SK-N-SH (cell line): Measurements from ENCODE around the gene RHOT1. TPM values are rescaled to one million over a fixed set of nuclear protein-coding genes. Genes with fewer than 3 reads are reported as not detected.

Source experiments
- CTCF ChIA-PET: fragments of 300-600, 350-600 bp; formaldehyde crosslinking; extraction: SDS; loops from one replicate; lab custom pipeline; 2021; lab: Yijun Ruan, JAX
- POLR2A ChIA-PET: fragments of 350-600 bp; sonication (Branson Sonifier 250); formaldehyde crosslinking; extraction: SDS; loops from one replicate; lab custom pipeline; 2020; ENCODE audit warnings: antibody characterized with exemption, inconsistent platforms; lab: Yijun Ruan, JAX
- DNase-seq: peaks from one replicate; pipeline ENCODE4 v3.0.0; 2012
- H2AFZ ChIP-seq: fragments of 200-600 bp; sonication (generic); 2 replicates; pipeline ENCODE4 v1.8.1; 2016; ENCODE audit warnings: antibody characterized with exemption, mild to moderate bottlenecking, low read depth
- H3F3A ChIP-seq: fragments of 200-600 bp; sonication (generic); replicated peaks from 2 replicates; pipeline ENCODE3; 2016; ENCODE audit warnings: antibody characterized with exemption, mild to moderate bottlenecking; ENCODE audit not compliant: insufficient read depth
- H3K27ac ChIP-seq, 2 experiments: fragments of 200-500 bp in 1 of 2; fragments of 200-600 bp in 1 of 2; sonication (Bioruptor generic) in 1 of 2; sonication (generic), shearing (Covaris generic) in 1 of 2; 2 replicates each; pipeline versions ENCODE4 v1.5.1 to v1.6.1; 2014 to 2016; ENCODE audit warnings: low read depth in 2 of 2, inconsistent platforms in 1 of 2, low read length in 1 of 2, mild to moderate bottlenecking in 1 of 2, mixed read lengths in 1 of 2
- H3K27me3 ChIP-seq: fragments of 200-600 bp; sonication (generic), shearing (Covaris generic); 2 replicates; pipeline ENCODE4 v1.6.1; 2016; ENCODE audit warnings: mixed run types; ENCODE audit not compliant: insufficient read depth
- H3K36me3 ChIP-seq, 2 experiments: fragments of 200-500 bp in 1 of 2; fragments of 200-600 bp in 1 of 2; sonication (Bioruptor generic) in 1 of 2; sonication (generic) in 1 of 2; replicated peaks in 1 of 2; 2 replicates each; pipeline versions ENCODE3 to v1.5.1; 2014 to 2016; ENCODE audit warnings: low read length in 1 of 2, mild to moderate bottlenecking in 1 of 2; ENCODE audit not compliant: insufficient read depth in 2 of 2, control insufficient read depth in 1 of 2
- H3K4me1 ChIP-seq, 2 experiments: fragments of 200-500 bp in 1 of 2; fragments of 200-600 bp in 1 of 2; sonication (Bioruptor generic) in 1 of 2; sonication (generic), shearing (Covaris generic) in 1 of 2; 2 replicates each; pipeline versions ENCODE4 v1.5.1 to v1.6.1; 2014 to 2016; ENCODE audit warnings: low read depth in 1 of 2, low read length in 1 of 2, mixed run types in 1 of 2; ENCODE audit not compliant: insufficient read depth in 2 of 2, control insufficient read depth in 1 of 2
- H3K4me2 ChIP-seq: fragments of 200-600 bp; sonication (generic), shearing (Covaris generic); 2 replicates; pipeline ENCODE4 v1.6.1; 2017; ENCODE audit warnings: mixed run types
- H3K4me3 ChIP-seq, 2 experiments: fragments of 200-500 bp in 1 of 2; fragments of 200-600 bp in 1 of 2; sonication (Bioruptor generic) in 1 of 2; sonication (generic), shearing (Covaris generic) in 1 of 2; 2 replicates each; pipeline versions ENCODE4 v1.5.1 to v1.8.1; 2014 to 2016; ENCODE audit warnings: low read depth in 2 of 2, inconsistent platforms in 1 of 2, low read length in 1 of 2, mild to moderate bottlenecking in 1 of 2, mixed read lengths in 1 of 2, moderate library complexity in 1 of 2
- H3K79me2 ChIP-seq: fragments of 200-600 bp; sonication (generic); 2 replicates; pipeline ENCODE4 v1.8.1; 2017; ENCODE audit warnings: mild to moderate bottlenecking; ENCODE audit not compliant: insufficient read depth
- H3K9ac ChIP-seq: fragments of 200-600 bp; sonication (generic); 2 replicates; pipeline ENCODE4 v1.6.1; 2017; ENCODE audit warnings: mixed run types
- H3K9me2 ChIP-seq: fragments of 200-600 bp; sonication (generic); 2 replicates; pipeline ENCODE4 v1.6.1; 2017; ENCODE audit warnings: mixed run types
- H3K9me3 ChIP-seq: fragments of 200-600 bp; sonication (generic); 2 replicates; pipeline ENCODE4 v1.6.1; 2017; ENCODE audit warnings: mixed run types, mild to moderate bottlenecking, moderate library complexity
- H4K20me1 ChIP-seq: fragments of 200-600 bp; sonication (generic); 2 replicates; pipeline ENCODE4 v1.6.1; 2017; ENCODE audit warnings: mild to moderate bottlenecking, mixed run types; ENCODE audit not compliant: insufficient read depth
- EZH2phosphoT487 ChIP-seq: fragments of 200-600 bp; sonication (generic); IDR thresholded peaks from 2 replicates; pipeline ENCODE4 v1.6.1; 2017; ENCODE audit warnings: low read depth, mixed run types, mild to moderate bottlenecking, antibody characterized with exemption, moderate library complexity, borderline replicate concordance
- FOXJ3 ChIP-seq: sonication (generic); formaldehyde crosslinking; IDR thresholded peaks from 2 replicates; pipeline ENCODE4 v1.5.1; 2020; ENCODE audit warnings: mild to moderate bottlenecking, missing genetic modification reagents
- JUND ChIP-seq: IDR thresholded peaks from 2 replicates; pipeline ENCODE4 v1.4.0; 2012
- MAX ChIP-seq: IDR thresholded peaks from 2 replicates; pipeline ENCODE4 v1.4.0; 2012; ENCODE audit warnings: low read depth
- NRF1 ChIP-seq: IDR thresholded peaks from 2 replicates; pipeline ENCODE4 v1.6.1; 2012; ENCODE audit warnings: low read depth, mild to moderate bottlenecking, low read length
- PBX3 ChIP-seq: IDR thresholded peaks from 2 replicates; pipeline ENCODE4; 2012
- REST ChIP-seq: IDR thresholded peaks from 2 replicates; pipeline ENCODE4 v1.6.1; 2012; ENCODE audit warnings: mild to moderate bottlenecking, low read depth, low read length, moderate library complexity
- SIN3A ChIP-seq: IDR thresholded peaks from 2 replicates; pipeline ENCODE4 v1.6.1; 2012; ENCODE audit warnings: low read depth, mild to moderate bottlenecking, low read length, moderate library complexity, borderline replicate concordance
- TAF1 ChIP-seq: IDR thresholded peaks from 2 replicates; pipeline ENCODE4 v1.6.1; 2012; ENCODE audit warnings: low read depth, mild to moderate bottlenecking, low read length, moderate library complexity, borderline replicate concordance
- TCF12 ChIP-seq: IDR thresholded peaks from 2 replicates; pipeline ENCODE4 v1.4.0; 2012
- USF2 ChIP-seq: fragments of 150-350 bp; IDR thresholded peaks from 2 replicates; pipeline ENCODE4 v1.6.1; 2017; ENCODE audit warnings: antibody characterized with exemption, low read length, low read depth, borderline replicate concordance
- YY1 ChIP-seq: IDR thresholded peaks from 2 replicates; pipeline ENCODE4 v1.4.0; 2012; ENCODE audit warnings: low read depth, mild to moderate bottlenecking
- polyA plus RNA-seq, 3 experiments: library from polyadenylated mRNA; depleted of rRNA; stranded (reverse); fragments of >200 nt; gene quantifications; 2 replicates each; pipeline ENCODE4 v1.2.3, GENCODE V29; 2012

The RHOT1 gene
- polyA plus RNA-seq, 1 of the 3 experiments (the other 2 are of a cell fraction) = 25.0 TPM

GRCh38 chr17:32209608-32210007 lies 67.3 kb downstream of the RHOT1 start:
- POLR2A ChIA-PET = no interaction called here
- no peaks in the 10 kb centered on the region for H4K20me1 ChIP-seq
- TF ChIP-seq MAX = no peak
- no peak for TF ChIP-seq USF2
- TF ChIP-seq TAF1 = no peak
- TF ChIP-seq REST = no peak
- TF ChIP-seq EZH2phosphoT487 = no peak
- TF ChIP-seq FOXJ3 (CRISPR knock-in tag) = no peak
- TF ChIP-seq JUND = no peak
- no peak for TF ChIP-seq SIN3A
- no peak for TF ChIP-seq NRF1
- TF ChIP-seq YY1 = no peak
- TF ChIP-seq PBX3 = no peak
- TF ChIP-seq TCF12 = no peak
- H3K9me2 ChIP-seq = no peaks in the 10 kb centered on the region
- H3K4me3 ChIP-seq = no peak overlapping the region
- CTCF ChIA-PET = no interaction called here
- H3K27me3 ChIP-seq = no peaks in the 10 kb centered on the region
- H3K27ac ChIP-seq = no peak overlapping the region
- no peak overlapping the region for H2AFZ ChIP-seq
- no peaks in the 10 kb centered on the region for H3K79me2 ChIP-seq
- no peaks in the 10 kb centered on the region for H3K9me3 ChIP-seq
- H3F3A ChIP-seq = peaks cover 12% of the 10 kb centered on the region
- H3K9ac ChIP-seq = no peak overlapping the region
- DNase-seq = no peak
- H3K4me2 ChIP-seq = no peak overlapping the region
- H3K36me3 ChIP-seq = peaks cover 44 to 62% of the 10 kb centered on the region in 2 experiments
- H3K4me1 ChIP-seq = peaks cover 0 to 4% of the 10 kb centered on the region in 2 experiments; a peak in 2 of 4 replicates
